Esophagus muscularis mucosa (tissue), 4 donors: ENCODE results near the gene TNFSF18. TPM values are rescaled to one million over a fixed set of nuclear protein-coding genes. Genes with fewer than 3 reads are reported as not detected.

Experiments used
- DNase-seq: peaks from one replicate; pipeline ENCODE4 v3.0.0-alpha.2; 2017; ENCODE audit errors: extremely low spot score
- H3K27ac ChIP-seq, 4 donors: fragments of 200-600 bp; sonication (generic); replicated peaks in 1 of 4; 1 replicate in 3 of 4; 2 replicates in 1 of 4; pipeline ENCODE4 v1.5.1; 2016 to 2019; ENCODE audit warnings: mild to moderate bottlenecking in 1 of 4
- H3K27me3 ChIP-seq, 4 donors: fragments of 200-600 bp; sonication (generic); one replicate each; pipeline versions ENCODE4 v1.5.1 to v1.6.0; 2016 to 2019
- H3K36me3 ChIP-seq, 4 donors: fragments of 200-600 bp; sonication (generic); one replicate each; pipeline ENCODE4 v1.5.1; 2016 to 2019
- H3K4me1 ChIP-seq, 4 donors: fragments of 200-600 bp; sonication (generic); one replicate each; pipeline ENCODE4 v1.5.1; 2016 to 2019
- H3K4me3 ChIP-seq, 4 donors: fragments of 200-600 bp; sonication (generic); 1 replicate in 2 of 4; 2 replicates in 2 of 4; pipeline ENCODE4 v1.5.1; 2016 to 2019; ENCODE audit warnings: mild to moderate bottlenecking in 4 of 4, moderate library complexity in 1 of 4
- H3K9me3 ChIP-seq, 4 donors: fragments of 200-600 bp; sonication (generic); 1 replicate in 3 of 4; 2 replicates in 1 of 4; pipeline ENCODE4 v1.5.1; 2016 to 2019
- CTCF ChIP-seq, 3 experiments: fragments of 200-600 bp in 2 of 3; fragments of 450-650 bp in 1 of 3; sonication (generic) in 2 of 3; IDR thresholded peaks; one replicate each; pipeline ENCODE4 v1.5.1; 2017 to 2019; ENCODE audit warnings: antibody characterized with exemption in 3 of 3, mild to moderate bottlenecking in 2 of 3, moderate library complexity in 1 of 3
- EP300 ChIP-seq: sonication (generic); formaldehyde crosslinking; IDR thresholded peaks from one replicate; pipeline ENCODE4 v1.6.1; 2017; ENCODE audit warnings: antibody characterized with exemption
- POLR2A ChIP-seq: fragments of 450-650 bp; IDR thresholded peaks from one replicate; pipeline ENCODE4 v1.6.1; 2017; ENCODE audit warnings: antibody characterized with exemption, moderate library complexity, mild to moderate bottlenecking, low read depth
- POLR2AphosphoS5 ChIP-seq, 2 donors: sonication (generic); formaldehyde crosslinking; IDR thresholded peaks; one replicate each; pipeline ENCODE4 v1.6.1; 2017; ENCODE audit warnings: antibody characterized with exemption in 2 of 2
- WGBS: methylation state at CpG from one replicate; pipeline ENCODE4 v1.1.5; 2018; 5-methylcytosine and 5-hydroxymethylcytosine counted together
- intact Hi-C: fragments of 100-400 bp; cut with DNase I; formaldehyde crosslinking; loops from one replicate; pipeline ENCODE4 v1.15.1; 2023
- total RNA-seq, 4 donors: library from RNA; depleted of rRNA; stranded (reverse); fragments of >200 nt; gene quantifications; one replicate each; pipeline versions ENCODE4 v1.1.0 to v1.2.1, GENCODE V29; 2016

Gene TNFSF18
- total RNA-seq, 4 donors from 2014 or later = 0.17 to 0.42 TPM; not detected in 2

- Histone ChIP-seq H3K27ac (no peak overlapping the region), H3K36me3 (no peaks in the 10 kb centered on the region), H3K4me3 (no peak overlapping the region), H3K4me1 (no peaks in the 10 kb centered on the region), H3K27me3 (no peaks in the 10 kb centered on the region), H3K9me3 (peaks cover 0 to 5% (median 0%) of the 10 kb centered on the region in 4 donors)
- WGBS = 85% methylated on average over 6 of the region's 6 CpGs
- no peak for TF ChIP-seq EP300
- no peak for TF ChIP-seq CTCF (IDR thresholded peaks at IDR 0.05)
- no peak for DNase-seq
- intact Hi-C loops = no loop called here
Observed at GRCh38 chr1:173002891-173003838, 47.6 kb downstream of the TNFSF18 start.

- 54% methylated on average over 3 of the region's 3 CpGs for WGBS
- H3K4me1 ChIP-seq = no peaks in the 10 kb centered on the region
- H3K9me3 ChIP-seq = peaks cover 0 to 11% (median 0%) of the 10 kb centered on the region in 4 donors
- no peaks in the 10 kb centered on the region for H3K36me3 ChIP-seq
- no peak for DNase-seq
- TF ChIP-seq POLR2A (no peak), POLR2AphosphoS5 (IDR thresholded peaks at IDR 0.05) (no peak), CTCF (IDR thresholded peaks at IDR 0.05) (no peak), EP300 (no peak)
- intact Hi-C loops = no loop called here
- no peak overlapping the region for H3K4me3 ChIP-seq
- no peaks in the 10 kb centered on the region for H3K27me3 ChIP-seq
- no peak overlapping the region for H3K27ac ChIP-seq
Observed at GRCh38 chr1:172999349-172999748, 51.4 kb downstream of the TNFSF18 start.

- intact Hi-C loops = no loop called here
- WGBS = 84% methylated on average over 2 of the region's 2 CpGs
Observed at GRCh38 chr1:172997941-172998361, 52.8 kb downstream of the TNFSF18 start.

GRCh38 chr1:172993640-172994039 lies 57.1 kb downstream of the TNFSF18 start:
- TF ChIP-seq POLR2AphosphoS5 (IDR thresholded peaks at IDR 0.05) = no peak
- TF ChIP-seq CTCF (IDR thresholded peaks at IDR 0.05) = no peak
- TF ChIP-seq EP300 = no peak
- no peak for TF ChIP-seq POLR2A
- no peak overlapping the region for H3K27ac ChIP-seq
- intact Hi-C loops = no loop called here
- WGBS = 93% methylated on average over 2 of the region's 2 CpGs
- no peak for DNase-seq
- no peaks in the 10 kb centered on the region for H3K4me1 ChIP-seq
- no peaks in the 10 kb centered on the region for H3K36me3 ChIP-seq
- no peaks in the 10 kb centered on the region for H3K27me3 ChIP-seq
- H3K4me3 ChIP-seq = no peak overlapping the region
- peaks cover 0 to 6% (median 0%) of the 10 kb centered on the region in 4 donors for H3K9me3 ChIP-seq

More at GRCh38 chr1:172997941-172998361, 52.8 kb downstream of the TNFSF18 start:
- Histone ChIP-seq H3K27ac (no peak overlapping the region), H3K36me3 (no peaks in the 10 kb centered on the region), H3K4me3 (no peak overlapping the region), H3K4me1 (no peaks in the 10 kb centered on the region), H3K27me3 (no peaks in the 10 kb centered on the region), H3K9me3 (peaks cover 0 to 11% (median 0%) of the 10 kb centered on the region in 4 donors)
- no peak for DNase-seq
- TF ChIP-seq POLR2A (no peak), CTCF (IDR thresholded peaks at IDR 0.05) (no peak), EP300 (no peak), POLR2AphosphoS5 (IDR thresholded peaks at IDR 0.05) (no peak)
